Left kidney (tissue), 2 donors: ENCODE measurements around the gene AMMECR1. TPM values are rescaled to one million over a fixed set of nuclear protein-coding genes. Genes with fewer than 3 reads are reported as not detected.
"Not testable (repeated sequence)": the region's sequence is repeated elsewhere in the genome, so short reads cannot be mapped to it uniquely, and the experiment has no call there.

Experiments
- DNase-seq: peaks from one replicate; pipeline ENCODE4 v3.0.0-alpha.2; 2013
- polyA plus RNA-seq: library from polyadenylated mRNA; unstranded; fragments of 120-200 nt; gene quantifications from one replicate; pipeline ENCODE4 v1.2.1, GENCODE V29; 2013; ENCODE audit not compliant: insufficient read length

The AMMECR1 gene
- polyA plus RNA-seq, 1 donor = 21.0 TPM

- DNase-seq = no peak
These were observed 59.3 kb downstream of the AMMECR1 start for GRCh38 chrX:110258552-110258951.

DNA sequence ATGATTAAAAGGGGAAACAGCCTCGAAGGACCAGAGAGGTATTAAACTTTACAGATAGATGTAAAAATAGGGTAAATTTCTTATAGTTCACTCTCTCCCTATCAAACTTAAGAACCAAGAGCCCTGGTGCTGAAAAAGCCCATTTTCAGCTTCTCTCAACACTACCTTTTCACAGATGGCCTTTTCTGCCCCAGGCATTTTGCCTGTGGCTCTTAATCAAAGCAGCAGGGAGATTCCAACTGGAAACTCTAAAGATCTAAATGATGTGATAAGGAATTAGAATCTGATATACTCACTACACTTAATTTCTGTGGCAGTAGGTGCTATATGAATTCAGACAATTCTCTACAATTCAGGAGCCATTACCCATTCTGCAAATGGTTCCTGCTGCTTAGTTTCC is 60.0 kb downstream of the AMMECR1 start:
- DNase-seq = no peak

GRCh38 chrX:110252711-110253110 is 65.2 kb downstream of the AMMECR1 start:
- DNase-seq = no peak

GRCh38 chrX:110251961-110252360 is 65.9 kb downstream of the AMMECR1 start:
- no peak for DNase-seq

GRCh38 chrX:110251526-110251925 is 66.4 kb downstream of the AMMECR1 start:
- no peak for DNase-seq

GRCh38 chrX:110250847-110251246 is 67.0 kb downstream of the AMMECR1 start:
- no peak for DNase-seq

- no peak for DNase-seq
These were observed 69.3 kb downstream of the AMMECR1 start for GRCh38 chrX:110248578-110248977.

GRCh38 chrX:110245011-110245410 is 72.9 kb downstream of the AMMECR1 start:
- no peak for DNase-seq

GRCh38 chrX:110242371-110242770 is 75.5 kb downstream of the AMMECR1 start:
- DNase-seq = no peak

DNA sequence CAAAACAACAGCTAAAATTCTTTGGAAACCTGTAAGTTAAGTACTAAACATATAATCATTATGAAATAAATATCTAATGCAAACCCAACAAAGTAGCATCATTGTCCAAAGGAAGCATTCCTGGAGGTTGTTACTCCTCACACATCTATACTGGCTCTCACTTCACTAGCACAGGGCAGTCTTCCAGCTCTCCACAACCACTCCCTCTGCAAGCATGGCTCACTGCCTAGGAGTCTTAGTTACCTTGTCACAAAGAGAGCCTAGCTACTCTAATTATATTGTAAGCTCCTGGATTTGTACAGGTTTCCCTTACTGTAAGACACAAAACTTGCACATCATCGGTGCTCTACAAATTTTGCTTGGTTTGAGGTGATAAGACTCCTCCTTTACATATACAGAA is 76.1 kb downstream of the AMMECR1 start:
- DNase-seq = no peak

DNA sequence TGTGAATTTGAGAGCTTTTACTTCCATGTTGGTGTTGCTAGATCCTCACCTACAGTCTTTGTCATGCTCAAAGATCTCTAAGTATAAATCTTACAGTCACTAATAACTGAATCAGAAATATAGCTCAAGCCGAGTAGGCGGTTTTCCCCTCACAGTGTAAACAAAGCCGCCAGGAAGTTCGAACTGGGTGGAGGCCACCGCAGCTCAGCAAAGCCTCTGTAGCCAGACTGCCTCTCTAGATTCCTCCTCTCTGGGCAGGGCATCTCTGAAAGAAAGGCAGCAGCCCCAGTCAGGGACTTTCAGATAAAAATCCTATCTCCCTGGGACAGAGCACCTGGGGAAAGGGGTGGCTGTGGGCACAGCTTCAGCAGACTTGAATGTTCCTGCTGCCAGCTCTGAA is 79.6 kb downstream of the AMMECR1 start:
- DNase-seq = not testable (repeated sequence)

DNA sequence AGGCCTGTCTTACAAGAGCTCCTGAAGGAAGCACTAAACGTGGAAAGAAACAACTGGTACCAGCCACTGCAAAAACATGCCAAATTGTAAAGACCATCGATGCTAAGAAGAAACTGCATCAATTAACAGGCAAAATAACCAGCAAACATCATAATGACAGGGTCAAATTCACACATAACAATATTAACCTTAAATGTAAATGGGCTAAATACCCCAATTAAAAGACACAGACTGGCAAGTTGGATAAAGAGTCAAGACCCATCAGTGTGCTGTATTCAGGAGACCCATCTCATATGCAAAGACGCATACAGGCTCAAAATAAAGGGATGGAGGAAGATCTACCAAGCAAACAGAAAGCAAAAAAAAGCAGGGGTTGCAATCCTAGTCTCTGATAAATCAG is 86.4 kb downstream of the AMMECR1 start:
- DNase-seq = not testable (repeated sequence)

- not testable (repeated sequence) for DNase-seq
These were observed 88.3 kb downstream of the AMMECR1 start for GRCh38 chrX:110229497-110230111.

DNA sequence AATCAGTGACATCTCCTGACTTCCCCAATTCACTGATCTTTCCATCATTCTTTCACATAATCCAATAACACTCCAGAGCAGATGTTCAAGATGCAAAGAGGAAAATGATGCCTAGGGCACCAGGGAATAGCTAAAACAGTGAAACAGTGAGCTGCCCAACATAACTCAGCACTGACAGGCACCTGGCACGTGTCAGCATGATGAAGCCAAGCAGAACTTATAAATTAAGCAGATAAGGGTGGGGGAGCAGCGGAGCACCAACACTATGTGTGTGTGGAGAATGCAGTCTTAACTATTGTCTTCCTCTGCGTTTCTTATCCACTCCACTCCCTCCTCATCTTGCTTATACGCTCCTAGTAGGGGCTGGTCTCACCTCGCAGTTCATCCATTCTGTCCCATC is 89.4 kb downstream of the AMMECR1 start:
- DNase-seq = no peak

GRCh38 chrX:110226931-110227330 is 91.0 kb downstream of the AMMECR1 start:
- no peak for DNase-seq

DNA sequence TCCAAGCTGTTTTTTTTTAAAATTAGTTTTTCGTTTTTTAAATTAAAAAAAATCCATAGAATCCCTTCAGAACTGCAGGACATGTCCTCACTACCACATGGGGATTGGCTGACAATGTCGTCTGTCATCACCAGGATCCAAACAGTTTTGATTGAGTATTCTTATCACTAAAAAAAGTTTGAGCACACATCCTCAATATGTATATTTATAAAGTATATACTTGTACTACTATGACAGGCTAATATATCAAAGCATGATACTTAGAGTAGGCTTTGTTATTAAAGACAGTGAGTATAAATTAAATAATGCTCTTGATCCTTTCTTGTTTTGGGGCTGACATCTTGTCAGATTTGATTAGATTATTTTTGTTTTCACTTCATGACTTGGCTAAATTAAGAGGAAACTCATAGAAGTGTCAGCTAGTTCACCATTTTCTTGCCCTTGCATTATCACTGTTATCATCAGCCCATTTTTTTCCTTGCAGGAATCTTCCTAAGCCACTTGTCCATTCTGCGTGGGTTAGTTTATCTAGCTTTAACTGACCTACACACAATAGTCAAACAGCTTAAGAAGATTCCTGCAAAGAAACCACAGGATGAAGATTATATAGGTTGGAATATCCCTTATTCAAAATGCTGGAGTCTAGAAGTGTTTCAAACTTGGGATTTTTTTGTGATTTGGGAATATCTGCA is 92.8 kb downstream of the AMMECR1 start:
- DNase-seq = no peak

GRCh38 chrX:110222497-110223257 is 95.2 kb downstream of the AMMECR1 start:
- no peak for DNase-seq

GRCh38 chrX:110219920-110220319 is 98.0 kb downstream of the AMMECR1 start:
- no peak for DNase-seq

DNA sequence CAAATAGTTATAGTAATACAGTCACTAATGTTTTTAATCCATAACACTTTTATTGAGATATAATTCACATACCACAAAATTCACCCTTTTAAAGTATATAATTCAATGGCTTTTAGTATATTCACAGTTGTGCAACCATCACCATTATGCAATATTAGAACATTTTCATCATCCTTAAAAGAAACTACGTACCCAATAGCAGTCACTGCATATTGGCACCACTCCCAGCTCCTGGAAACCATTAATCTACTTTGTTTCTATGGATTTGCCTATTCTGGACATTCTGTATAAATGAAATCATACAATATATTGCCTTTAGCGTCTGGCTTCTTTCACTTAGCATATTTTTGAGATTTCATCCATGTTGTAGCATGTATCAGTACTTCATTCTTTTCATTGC is 99.3 kb downstream of the AMMECR1 start:
- no peak for DNase-seq

DNA sequence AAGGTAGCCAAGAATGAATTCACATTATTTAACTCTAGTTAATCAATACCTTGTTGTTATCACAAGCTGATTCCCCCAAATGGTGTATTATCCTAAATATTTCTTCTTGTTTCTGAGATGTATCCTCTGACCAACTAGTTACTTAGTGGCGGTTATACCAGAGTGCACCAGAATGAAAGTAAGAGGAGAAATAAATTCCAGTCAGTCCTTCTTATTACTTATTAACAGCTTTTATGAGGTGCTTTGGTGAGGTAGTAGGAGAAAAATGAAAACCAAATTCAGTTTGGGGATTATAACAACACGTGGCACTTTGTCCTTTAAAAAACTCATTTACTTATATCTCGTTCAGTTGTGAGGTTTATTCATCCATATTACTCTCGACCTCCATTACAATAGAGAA is 101.9 kb downstream of the AMMECR1 start:
- DNase-seq = no peak

GRCh38 chrX:110215411-110215810 is 102.5 kb downstream of the AMMECR1 start:
- DNase-seq = no peak

DNA sequence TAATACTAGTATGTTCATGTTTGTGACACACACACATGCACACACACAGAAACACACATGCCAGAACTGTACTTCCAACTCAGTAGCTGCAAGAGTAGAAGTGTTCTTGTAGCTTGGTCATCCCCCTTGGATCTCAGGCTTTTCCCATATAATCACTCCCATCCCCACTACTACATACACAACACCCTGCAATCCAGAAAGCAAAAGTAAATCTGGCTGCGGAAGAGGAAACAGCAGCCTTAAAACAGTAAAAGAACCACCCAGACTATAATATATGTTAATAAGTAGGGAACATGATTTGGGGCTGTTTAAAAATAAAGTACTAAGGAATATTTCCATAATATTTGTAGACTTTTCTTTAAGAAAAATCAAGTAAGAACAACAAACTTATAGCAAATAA is 103.2 kb downstream of the AMMECR1 start:
- DNase-seq = no peak

GRCh38 chrX:110213183-110213582 is 104.7 kb downstream of the AMMECR1 start:
- DNase-seq = no peak
